CD4-positive, alpha-beta T cell treated with Interleukin-10 for 1 hour (primary cell): ENCODE measurements around the gene SOX18.
A peak's percentile ranks its signal among the peaks of the same experiment; 100 is the strongest.

Experiments
- DNase-seq: peaks from one replicate; pipeline ENCODE4 v3.0.0-alpha.2; 2020

SOX18 gene

GRCh38 chr20:64080013-64080812, 30.8 kb upstream of the SOX18 start, which contains the start of gene OPRL1:
OPRL1 (plus strand) TSS chr20:64080082; CDS start chr20:64092721, 12,639 bp downstream.
- DNase-seq, result peak; percentile 57

DNA sequence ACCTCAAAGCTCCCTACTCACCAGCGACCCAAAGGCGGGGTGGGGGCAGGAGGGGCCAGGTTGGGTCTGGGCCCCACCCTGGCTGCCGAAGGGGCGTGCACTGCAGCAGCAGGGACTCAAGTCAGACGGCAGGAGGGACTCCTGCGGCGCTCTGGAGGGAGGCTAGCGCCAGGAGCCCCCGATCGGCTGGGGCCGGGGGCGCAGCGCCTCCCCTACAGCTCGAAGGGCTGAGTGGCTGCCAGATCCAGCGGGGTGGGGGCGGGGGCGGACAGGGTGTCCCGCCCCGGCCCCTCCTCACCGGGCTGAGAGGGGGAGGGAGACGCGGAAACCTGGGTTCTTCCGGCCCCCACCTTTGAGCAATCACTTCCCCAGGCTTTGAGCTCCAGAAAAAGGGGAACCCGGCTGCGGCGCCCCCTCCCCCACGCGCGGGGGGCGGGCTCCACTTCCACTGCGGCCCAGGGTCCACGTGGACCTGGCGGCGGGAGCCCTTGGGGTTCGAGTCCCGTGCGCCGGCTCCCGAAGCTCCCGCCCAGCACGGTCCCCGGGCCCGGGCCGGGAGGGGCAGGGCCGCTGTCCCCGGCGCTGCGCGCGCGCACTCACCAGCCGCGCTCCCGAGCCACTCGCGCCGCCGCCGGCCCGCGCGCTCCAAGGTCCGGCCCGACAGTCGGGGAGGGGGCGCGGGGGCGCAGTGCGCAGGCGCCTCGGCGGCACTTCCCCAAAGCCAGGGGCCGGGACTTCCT, 30.0 kb upstream of the SOX18 start, which contains the start of gene RGS19:
Gene RGS19 (minus strand): TSS at position 246 of the 740 bp plus-strand sequence. CDS start 2,632 bp downstream, outside the sequence.
- peak; percentile 75 for DNase-seq

- no peak for DNase-seq
These were observed 29.5 kb upstream of the SOX18 start for GRCh38 chr20:64078934-64079272.

DNA sequence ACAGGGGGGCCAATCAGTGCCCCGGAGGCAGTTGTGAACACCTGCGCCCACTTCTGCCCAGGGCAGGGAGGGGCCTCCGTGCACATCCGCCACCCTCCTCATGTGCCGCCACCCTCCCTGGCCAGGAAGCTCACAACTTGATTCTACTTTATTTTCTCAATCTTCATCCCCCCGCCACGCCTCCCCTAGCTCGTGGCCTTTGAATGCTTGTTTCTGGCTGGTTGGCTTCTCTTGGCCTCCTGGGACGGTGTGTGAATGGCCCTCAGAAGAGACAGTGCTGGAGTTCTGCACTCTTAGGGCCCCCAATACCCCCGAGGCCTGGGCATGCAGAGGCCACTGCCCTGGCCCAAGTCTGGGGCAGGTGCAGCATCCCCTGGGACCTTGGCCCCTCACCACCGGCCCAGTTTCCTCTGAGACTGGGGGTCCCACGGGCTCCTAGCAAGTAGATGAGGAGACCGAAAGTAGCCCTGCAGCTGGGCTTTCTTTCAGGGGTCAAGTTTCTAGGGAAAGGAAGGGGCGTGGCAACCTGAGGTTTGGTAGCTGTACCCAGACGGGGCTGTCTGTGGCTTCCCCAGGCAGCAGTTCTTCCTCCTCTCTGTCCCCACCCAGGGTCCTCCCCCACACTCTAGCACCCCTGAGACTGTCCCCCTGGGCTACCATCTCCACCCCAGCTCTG, 28.6 kb upstream of the SOX18 start:
- DNase-seq, result peak; percentile 63

DNA sequence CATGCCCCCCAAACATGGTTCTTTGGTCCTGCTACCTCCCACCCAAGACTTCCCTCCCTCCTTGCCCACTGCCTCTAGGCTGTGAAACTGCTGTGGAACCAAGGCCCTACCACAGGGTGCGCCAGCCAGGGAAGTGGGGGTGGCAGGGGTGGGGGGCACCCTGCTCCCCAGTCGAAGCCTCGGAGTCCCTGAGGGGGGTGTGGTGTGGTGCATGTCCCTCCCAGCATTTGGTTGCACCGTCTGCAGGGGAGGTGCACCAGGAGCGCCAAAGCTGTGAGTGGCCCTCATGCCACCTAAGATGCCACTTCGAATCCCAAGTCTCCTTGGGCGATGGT, 28.1 kb upstream of the SOX18 start:
- DNase-seq, result no peak

- peak; percentile 39 for DNase-seq
These were observed 27.7 kb upstream of the SOX18 start for GRCh38 chr20:64077094-64077493.

DNA sequence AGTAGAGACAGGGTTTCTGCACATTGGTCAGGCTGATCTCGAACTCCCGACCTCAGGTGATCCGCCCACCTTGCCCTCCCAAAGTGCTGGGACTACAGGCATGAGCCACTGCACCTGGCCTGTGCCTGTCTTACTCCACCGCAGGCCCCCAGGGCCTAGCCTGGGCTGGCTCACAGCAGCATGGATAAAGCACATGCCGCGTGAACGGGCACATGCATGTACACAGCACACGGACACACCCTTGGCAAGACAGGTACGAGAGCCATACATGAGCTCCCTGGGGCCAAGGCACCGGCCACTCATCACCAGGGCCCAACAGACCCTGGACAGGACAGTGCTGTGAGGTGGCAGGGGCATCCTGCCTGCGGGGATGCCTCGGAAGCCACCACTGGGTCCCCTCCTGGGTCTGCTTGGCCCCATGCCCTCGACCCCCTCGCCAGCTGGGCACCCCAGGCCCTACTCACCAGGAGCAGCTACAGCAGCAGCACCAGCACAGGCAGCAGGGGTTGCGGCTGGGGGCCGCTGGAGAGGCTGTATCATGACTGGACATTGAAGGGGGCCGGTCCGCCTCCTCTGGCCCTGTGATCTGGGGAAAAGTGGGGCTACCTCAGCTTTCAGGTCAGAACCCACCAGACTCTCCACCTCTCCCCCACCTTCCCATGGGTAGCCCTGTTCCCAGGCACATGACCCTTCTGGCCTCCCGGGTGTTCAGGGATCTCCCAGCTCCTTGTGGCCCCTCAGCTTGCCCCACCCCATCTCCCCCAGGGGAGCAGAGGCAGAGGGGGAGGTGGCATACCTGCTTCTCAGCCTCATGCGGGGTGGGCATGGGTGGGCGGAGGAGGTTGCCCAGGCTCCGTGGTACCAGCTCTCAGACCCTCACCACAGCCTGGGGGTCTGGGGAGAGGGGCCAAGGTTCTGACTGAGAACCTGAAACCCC, 26.9 kb upstream of the SOX18 start:
- no peak for DNase-seq

- DNase-seq, result no peak
These were observed 26.1 kb upstream of the SOX18 start for GRCh38 chr20:64075556-64075955.

GRCh38 chr20:64074963-64075362, 25.5 kb upstream of the SOX18 start:
- no peak for DNase-seq

DNA sequence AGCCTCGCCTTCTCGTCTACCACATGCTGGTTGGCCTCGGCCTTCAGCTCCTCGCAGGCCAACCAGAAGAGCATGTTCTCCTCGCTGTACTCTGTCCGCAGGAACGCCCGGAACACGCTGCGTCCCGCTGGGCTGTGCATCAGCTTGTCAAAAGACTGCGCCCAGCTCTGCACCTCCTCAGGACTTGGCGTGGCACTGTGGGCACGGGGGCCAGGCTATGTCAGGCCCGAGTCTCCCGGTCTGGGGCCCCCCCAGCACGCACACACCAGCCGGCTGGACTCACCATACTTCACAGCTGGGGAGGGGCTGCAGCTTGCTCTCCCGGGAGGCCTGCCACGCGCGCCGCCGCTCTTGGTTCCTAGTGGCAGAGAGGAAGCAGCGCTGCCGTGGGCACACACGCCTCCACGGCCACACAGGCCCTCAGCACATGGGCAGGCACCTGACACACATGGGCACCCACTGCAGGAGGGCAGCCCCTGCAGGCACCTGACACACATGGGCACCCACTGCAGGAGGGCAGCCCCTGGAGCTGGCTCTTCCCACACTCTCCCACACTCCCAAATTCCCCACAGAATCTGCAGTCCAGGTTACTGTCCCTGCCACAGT, 24.8 kb upstream of the SOX18 start:
- no peak for DNase-seq

- DNase-seq, result no peak
These were observed 24.2 kb upstream of the SOX18 start for GRCh38 chr20:64073476-64074183.

DNA sequence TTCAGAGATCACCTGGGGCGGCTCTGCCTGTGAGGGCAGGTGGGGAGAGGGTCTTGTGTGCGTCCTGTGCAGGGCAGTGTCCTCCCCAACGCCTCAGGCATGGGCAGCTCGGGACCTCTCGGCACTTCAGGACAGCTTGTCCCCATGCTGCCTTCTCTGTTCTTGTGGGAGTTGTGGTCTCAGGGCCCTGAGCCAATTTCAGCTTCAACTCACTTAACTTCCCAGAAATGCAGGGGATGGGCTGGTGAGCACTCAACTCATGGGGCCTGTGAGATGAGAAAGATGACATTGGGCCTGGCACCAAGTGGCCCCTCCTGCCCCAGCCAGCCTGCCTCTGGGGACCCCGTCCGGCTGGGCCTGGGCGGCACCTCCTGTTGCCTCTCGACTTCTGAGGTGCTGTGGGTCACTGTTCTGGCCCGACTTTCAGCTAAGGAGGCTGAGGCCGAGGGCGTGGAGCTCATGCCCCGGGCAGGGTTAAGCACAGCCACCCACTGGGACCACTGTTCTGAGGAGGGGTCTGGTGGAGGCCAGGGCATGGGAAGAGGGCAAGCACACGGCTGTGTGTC, 23.1 kb upstream of the SOX18 start:
- no peak for DNase-seq

DNA sequence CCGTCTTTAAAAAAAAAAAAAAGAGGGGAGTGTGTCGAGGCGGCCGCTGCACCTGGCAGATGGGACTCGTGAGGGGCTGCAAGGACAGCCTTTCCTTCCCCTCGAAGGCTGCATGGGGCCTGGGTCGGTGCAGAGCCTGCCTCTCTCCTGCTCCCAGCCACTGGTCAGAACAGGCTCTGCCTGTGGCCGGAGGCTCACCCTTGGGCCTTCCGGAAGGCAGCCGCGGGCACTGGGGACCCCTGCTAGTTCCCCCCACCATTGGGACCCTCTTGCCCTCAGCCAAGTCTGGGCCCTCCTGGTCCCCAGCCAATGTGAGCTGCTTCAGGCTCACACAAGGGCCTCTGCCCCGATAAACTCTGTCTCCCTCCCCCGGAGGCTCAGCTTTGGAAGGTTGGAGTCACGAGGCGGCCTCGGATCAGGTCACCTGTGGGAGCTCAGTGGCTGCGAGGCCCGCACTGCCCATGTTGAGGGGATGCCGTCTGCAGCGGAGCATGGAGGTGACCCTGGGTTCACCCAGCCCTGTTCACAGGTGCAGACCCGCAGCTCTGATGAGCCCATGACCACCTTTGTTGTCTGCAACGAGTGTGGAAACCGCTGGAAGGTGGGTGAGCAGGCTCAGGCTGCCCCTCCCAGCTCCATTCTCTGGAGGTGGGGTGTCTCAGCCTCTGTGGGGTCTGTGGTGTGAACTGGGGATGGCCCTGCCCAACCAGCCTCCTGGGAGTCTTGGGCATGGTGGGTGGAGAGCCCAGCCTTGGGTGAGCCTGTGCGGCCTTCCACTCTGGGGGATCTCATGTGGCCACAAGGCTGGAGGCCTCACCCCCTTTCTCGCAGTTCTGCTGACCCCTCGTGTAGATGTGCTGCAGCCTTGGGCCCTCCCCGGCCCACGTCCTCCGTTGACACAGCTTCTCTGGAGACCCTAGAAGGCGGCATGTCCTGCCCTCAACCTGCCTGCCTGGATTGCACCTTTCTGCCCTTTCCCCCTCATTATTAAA, 22.2 kb upstream of the SOX18 start:
- DNase-seq, result no peak

GRCh38 chr20:64070244-64070993, 21.0 kb upstream of the SOX18 start:
- DNase-seq, result no peak

GRCh38 chr20:64069614-64070243, 20.3 kb upstream of the SOX18 start:
- DNase-seq, result no peak

DNA sequence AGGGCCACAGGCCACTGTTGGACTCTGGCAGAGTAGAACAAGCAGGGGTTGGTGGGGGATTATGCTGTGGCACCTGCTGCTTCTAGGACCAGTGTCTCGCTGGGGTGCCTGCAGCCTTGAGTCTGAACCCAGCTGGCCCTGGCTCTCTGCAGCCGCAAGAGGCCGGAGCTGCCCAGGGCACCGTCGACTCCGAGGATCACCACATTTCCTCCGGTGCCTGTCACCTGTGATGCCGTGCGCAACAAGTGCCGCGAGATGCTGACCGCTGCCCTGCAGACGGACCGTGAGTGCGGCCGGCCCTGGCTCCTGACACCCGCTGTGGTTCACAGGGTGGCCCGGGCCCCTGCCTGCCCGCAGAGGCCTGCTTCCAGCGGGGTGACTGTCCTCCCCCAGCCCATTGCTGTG, 19.8 kb upstream of the SOX18 start:
- no peak for DNase-seq

DNA sequence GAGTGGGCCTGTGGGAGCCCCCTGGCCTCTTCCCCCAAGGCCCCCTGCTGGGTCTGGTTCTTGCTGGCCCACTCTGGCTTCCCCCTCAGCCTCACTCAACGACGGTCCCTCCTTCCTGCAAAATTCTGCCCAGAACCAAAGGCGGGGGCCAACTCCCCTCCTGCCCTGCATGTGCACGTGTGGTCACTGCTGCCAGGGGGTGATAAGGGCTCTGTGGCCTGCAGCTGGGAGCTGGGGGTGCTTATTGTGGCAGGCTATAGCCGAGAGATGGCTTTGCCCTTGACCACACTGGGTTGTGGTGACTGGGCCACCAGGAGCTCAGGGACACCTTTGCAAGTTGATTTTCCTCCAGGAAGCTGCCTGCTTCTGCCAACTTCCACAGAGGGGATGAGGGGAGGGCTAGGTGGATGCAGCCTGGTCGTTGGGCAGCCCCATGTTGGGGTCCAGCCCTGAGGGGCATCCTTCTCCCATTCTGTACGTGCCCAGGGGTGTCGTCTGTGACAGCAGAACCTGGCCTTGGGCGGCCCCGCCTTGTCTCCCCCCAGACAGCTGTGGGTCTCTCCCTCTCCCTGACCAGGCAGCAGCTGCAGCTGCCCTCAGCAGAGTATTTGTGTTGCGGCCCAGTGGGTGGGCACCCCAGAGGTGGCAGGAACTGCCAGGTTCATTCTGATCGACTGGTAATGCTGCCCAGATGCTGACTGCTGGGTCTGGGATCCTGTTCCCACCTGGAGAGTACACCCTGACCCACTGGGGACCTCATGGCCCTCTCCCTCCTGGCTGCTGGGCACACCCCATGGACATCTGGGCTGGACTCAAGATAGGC, 19.2 kb upstream of the SOX18 start:
- no peak for DNase-seq
